Testis (tissue), 3 donors: ENCODE measurements around the gene DGAT2. TPM values are rescaled to one million over a fixed set of nuclear protein-coding genes. Genes with fewer than 3 reads are reported as not detected.

Experiments used
- DNase-seq: peaks from one replicate; pipeline ENCODE4 v3.0.0-alpha.2; 2019
- H3K27ac ChIP-seq, 2 donors: fragments of 200-600 bp; sonication (generic); one replicate each; pipeline ENCODE4 v1.5.1; 2019
- H3K27me3 ChIP-seq: fragments of 200-600 bp; sonication (generic); one replicate; pipeline ENCODE4 v1.5.1; 2019
- H3K36me3 ChIP-seq: fragments of 200-600 bp; sonication (generic); one replicate; pipeline ENCODE4 v1.5.1; 2017; ENCODE audit warnings: low read depth; ENCODE audit errors: missing control alignments
- H3K4me1 ChIP-seq: fragments of 200-600 bp; sonication (generic); one replicate; pipeline ENCODE4 v1.5.1; 2019
- H3K4me3 ChIP-seq, 2 donors: fragments of 200-600 bp; sonication (generic); one replicate each; pipeline ENCODE4 v1.5.1; 2017 to 2019
- H3K9me3 ChIP-seq: fragments of 200-600 bp; sonication (generic); one replicate; pipeline ENCODE4 v1.5.1; 2017
- CTCF ChIP-seq, 3 experiments: fragments of 450-650 bp in 2 of 3; fragments of 200-600 bp in 1 of 3; sonication (generic) in 1 of 3; IDR thresholded peaks; one replicate each; pipeline ENCODE4 v1.5.1; 2016 to 2019; ENCODE audit warnings: antibody characterized with exemption in 3 of 3, mild to moderate bottlenecking in 2 of 3, moderate library complexity in 1 of 3
- POLR2A ChIP-seq: fragments of 450-650 bp; IDR thresholded peaks from one replicate; pipeline ENCODE4 v1.6.1; 2017; ENCODE audit warnings: antibody characterized with exemption, mild to moderate bottlenecking, moderate library complexity
- WGBS, 2 donors: methylation state at CpG; one replicate each; pipeline ENCODE4 v1.1.5; 2018; 5-methylcytosine and 5-hydroxymethylcytosine counted together
- intact Hi-C: fragments of 100-400 bp; cut with DNase I; formaldehyde crosslinking; loops from one replicate; pipeline ENCODE4 v1.15.1; 2023; ENCODE audit warnings: low total_unique reads
- polyA plus RNA-seq: library from polyadenylated mRNA; stranded (reverse); fragments of 350-450 nt; fragmentation: Illumina TruSeq; extraction: RNeasy Lipid Tissue Mini Kit (QIAGEN cat#74804); gene quantifications from one replicate; pipeline ENCODE4 v1.2.3, GENCODE V29; 2014; ENCODE audit warnings: low read depth, low replicate concordance; ENCODE audit not compliant: insufficient read depth
- total RNA-seq, 2 donors: library from RNA; depleted of rRNA; stranded (reverse); fragments of >200 nt; gene quantifications; one replicate each; pipeline ENCODE4 v1.2.3, GENCODE V29; 2016

The DGAT2 gene
- total and polyA plus RNA-seq, 3 donors from 2014 or later: 40.9 to 77.6 (median 54.6) TPM

GRCh38 chr11:75812542-75813040 is 44.0 kb downstream of the DGAT2 start:
- Histone ChIP-seq H3K4me1 (peaks cover 23% of the 10 kb centered on the region), H3K4me3 (no peak overlapping the region), H3K9me3 (no peaks in the 10 kb centered on the region), H3K27me3 (no peaks in the 10 kb centered on the region), H3K36me3 (no peaks in the 10 kb centered on the region), H3K27ac (no peak overlapping the region)
- DNase-seq: no peak
- intact Hi-C loops: no loop called here
- TF ChIP-seq POLR2A: no peak
- TF ChIP-seq CTCF (IDR thresholded peaks at IDR 0.05): no peak
- WGBS, 2 donors: 85 to 86% methylated on average over 2 of the region's 2 CpGs

- no peaks in the 10 kb centered on the region for H3K9me3 ChIP-seq
- H3K4me1 ChIP-seq: peaks cover 23% of the 10 kb centered on the region
- intact Hi-C loops: no loop called here
- TF ChIP-seq POLR2A (no peak), CTCF (IDR thresholded peaks at IDR 0.05) (no peak)
- WGBS, 2 donors: 82 to 94% methylated on average over 2 of the region's 2 CpGs
- H3K27ac ChIP-seq: no peak overlapping the region
- no peak overlapping the region for H3K4me3 ChIP-seq
- H3K27me3 ChIP-seq: no peaks in the 10 kb centered on the region
- DNase-seq: no peak
- no peaks in the 10 kb centered on the region for H3K36me3 ChIP-seq
Measured at GRCh38 chr11:75813124-75813523, 44.5 kb downstream of the DGAT2 start.

GRCh38 chr11:75813622-75814039 is 45.1 kb downstream of the DGAT2 start:
- Histone ChIP-seq H3K27me3 (no peaks in the 10 kb centered on the region), H3K4me3 (no peak overlapping the region), H3K4me1 (peaks cover 23% of the 10 kb centered on the region), H3K9me3 (no peaks in the 10 kb centered on the region), H3K36me3 (no peaks in the 10 kb centered on the region), H3K27ac (no peak overlapping the region)
- WGBS, 2 donors: 64 to 92% methylated on average over 1 of the region's 1 CpG
- no peak for DNase-seq
- TF ChIP-seq POLR2A (no peak), CTCF (IDR thresholded peaks at IDR 0.05) (no peak)
- intact Hi-C loops: no loop called here

- DNase-seq: no peak
- Histone ChIP-seq H3K27me3 (no peaks in the 10 kb centered on the region), H3K4me1 (peaks cover 23% of the 10 kb centered on the region), H3K9me3 (no peaks in the 10 kb centered on the region), H3K27ac (peak overlapping the region; percentile 42 to 95), H3K36me3 (no peaks in the 10 kb centered on the region), H3K4me3 (peak overlapping the region; percentile 95 to 99)
- TF ChIP-seq CTCF (IDR thresholded peaks at IDR 0.05) (no peak), POLR2A (no peak)
- intact Hi-C loops: no loop called here
- WGBS, 2 donors: 0% methylated on average over 3 to 12 of the region's 12 CpGs
Measured at GRCh38 chr11:75814363-75814676, 45.7 kb downstream of the DGAT2 start.

GRCh38 chr11:75814677-75815344 is 46.2 kb downstream of the DGAT2 start, which contains the start of gene UVRAG:
UVRAG (plus strand) TSS chr11:75815210; CDS start chr11:75815408, 198 bp downstream.
- peak; percentile 99 for DNase-seq
- Histone ChIP-seq H3K27me3 (no peaks in the 10 kb centered on the region), H3K4me3 (peak within 1 kb of the TSS; percentile 95 to 99), H3K9me3 (no peaks in the 10 kb centered on the region), H3K4me1 (peaks cover 23% of the 10 kb centered on the region), H3K36me3 (no peaks in the 10 kb centered on the region), H3K27ac (peak within 1 kb of the TSS; percentile 89 to 95)
- TF ChIP-seq CTCF (IDR thresholded peaks at IDR 0.05) (peak in 2 of 3 experiments; percentile 21 to 38), POLR2A (peak; percentile 89)
- WGBS, 2 donors: 0 to 1% methylated on average over 22 of the region's 39 CpGs
- intact Hi-C loops: no loop called here
